Stimulated activated CD8-positive, alpha-beta memory T cell treated with anti-CD3 and anti-CD28 coated beads, Interleukin-7, amount 100 ng/mL, for 1 hour (primary cell): Measurements from ENCODE around the gene ACOT7.
A peak's percentile ranks its signal among the peaks of the same experiment; 100 is the strongest.

Experiments used
- DNase-seq, 2 donors: peaks; one replicate each; pipeline ENCODE4 v3.0.0-alpha.2; 2020; ENCODE audit warnings: low read depth in 2 of 2

Gene ACOT7

GRCh38 chr1:6251681-6252373 is 141.7 kb downstream of the ACOT7 start:
- DNase-seq, result no peak

GRCh38 chr1:6251233-6251632 is 142.3 kb downstream of the ACOT7 start:
- no peak for DNase-seq

- DNase-seq, result no peak
Measured at GRCh38 chr1:6249739-6250689, 143.6 kb downstream of the ACOT7 start.

GRCh38 chr1:6248932-6249738 is 144.4 kb downstream of the ACOT7 start:
- DNase-seq, result no peak

- DNase-seq, result no peak
Measured at GRCh38 chr1:6248161-6248776, 145.3 kb downstream of the ACOT7 start.

- no peak for DNase-seq
Measured at GRCh38 chr1:6247651-6248050, 145.9 kb downstream of the ACOT7 start.

GRCh38 chr1:6246497-6247467 is 146.8 kb downstream of the ACOT7 start:
- peak; percentile 57 to 71 for DNase-seq

GRCh38 chr1:6245869-6246496 is 147.6 kb downstream of the ACOT7 start:
- DNase-seq, result no peak

GRCh38 chr1:6245086-6245868 is 148.3 kb downstream of the ACOT7 start:
- peak; percentile 55 to 68 for DNase-seq

GRCh38 chr1:6244401-6245049 is 149.0 kb downstream of the ACOT7 start:
- no peak for DNase-seq

- no peak for DNase-seq
Measured at GRCh38 chr1:6243993-6244392, 149.6 kb downstream of the ACOT7 start, which contains the start of gene HES3. Gene HES3 (plus strand): TSS chr1:6244179. CDS start chr1:6244366, 187 bp downstream.

- no peak for DNase-seq
Measured at GRCh38 chr1:6243053-6243834, 150.3 kb downstream of the ACOT7 start.

- DNase-seq, result no peak
Measured at GRCh38 chr1:6241887-6242740, 151.5 kb downstream of the ACOT7 start.

- DNase-seq, result no peak
Measured at GRCh38 chr1:6241107-6241886, 152.3 kb downstream of the ACOT7 start.

- DNase-seq, result no peak
Measured at GRCh38 chr1:6239950-6240768, 153.4 kb downstream of the ACOT7 start.
